ENCODE results near the gene TIGD3.
A peak's percentile ranks its signal among the peaks of the same experiment; 100 is the strongest.

TIGD3 gene

GRCh38 chr11:65354265-65355012 is at the start of gene TIGD3:
TIGD3 (plus strand) TSS chr11:65354751; CDS start chr11:65355809, 1,058 bp downstream.
- no peaks in the 10 kb centered on the region for H3K27me3 ChIP-seq (ENCODE audit: insufficient read depth, low read length)
- peaks cover 27% of the 10 kb centered on the region for H3K36me3 ChIP-seq (ENCODE audit: insufficient read depth, low read length)
- H3K4me3 ChIP-seq (ENCODE audit: low read length), result peak within 1 kb of the TSS; percentile 70
- H3K9me3 ChIP-seq (ENCODE audit: low read length), result no peaks in the 10 kb centered on the region
- H2AFZ ChIP-seq (ENCODE audit: low read depth, low read length), result peak within 1 kb of the TSS; percentile 66
- H3K4me1 ChIP-seq (ENCODE audit: insufficient read depth, low read length), result peaks cover 30% of the 10 kb centered on the region

- Histone ChIP-seq H2AFZ (ENCODE audit: low read depth, low read length) (no peak overlapping the region), H3K4me3 (ENCODE audit: low read length) (no peak overlapping the region), H3K27me3 (ENCODE audit: insufficient read depth, low read length) (no peaks in the 10 kb centered on the region), H3K4me1 (ENCODE audit: insufficient read depth, low read length) (peaks cover 23% of the 10 kb centered on the region), H3K36me3 (ENCODE audit: insufficient read depth, low read length) (peaks cover 6% of the 10 kb centered on the region), H3K9me3 (ENCODE audit: low read length) (no peaks in the 10 kb centered on the region)
Measured at GRCh38 chr11:65305501-65306268, 48.9 kb upstream of the TIGD3 start.

GRCh38 chr11:65307298-65308229 is 47.0 kb upstream of the TIGD3 start:
- peaks cover 6% of the 10 kb centered on the region for H3K36me3 ChIP-seq (ENCODE audit: insufficient read depth, low read length)
- H3K4me3 ChIP-seq (ENCODE audit: low read length), result no peak overlapping the region
- H3K9me3 ChIP-seq (ENCODE audit: low read length), result no peaks in the 10 kb centered on the region
- H2AFZ ChIP-seq (ENCODE audit: low read depth, low read length), result no peak overlapping the region
- no peaks in the 10 kb centered on the region for H3K27me3 ChIP-seq (ENCODE audit: insufficient read depth, low read length)
- H3K4me1 ChIP-seq (ENCODE audit: insufficient read depth, low read length), result peaks cover 19% of the 10 kb centered on the region

- no peak overlapping the region for H2AFZ ChIP-seq (ENCODE audit: low read depth, low read length)
- peaks cover 19% of the 10 kb centered on the region for H3K4me1 ChIP-seq (ENCODE audit: insufficient read depth, low read length)
- H3K9me3 ChIP-seq (ENCODE audit: low read length), result no peaks in the 10 kb centered on the region
- peaks cover 5% of the 10 kb centered on the region for H3K36me3 ChIP-seq (ENCODE audit: insufficient read depth, low read length)
- no peaks in the 10 kb centered on the region for H3K27me3 ChIP-seq (ENCODE audit: insufficient read depth, low read length)
- no peak overlapping the region for H3K4me3 ChIP-seq (ENCODE audit: low read length)
Measured at GRCh38 chr11:65308281-65308891, 46.2 kb upstream of the TIGD3 start.

GRCh38 chr11:65309006-65309405 is 45.5 kb upstream of the TIGD3 start:
- Histone ChIP-seq H3K4me3 (ENCODE audit: low read length) (no peak overlapping the region), H3K4me1 (ENCODE audit: insufficient read depth, low read length) (peaks cover 19% of the 10 kb centered on the region), H3K27me3 (ENCODE audit: insufficient read depth, low read length) (no peaks in the 10 kb centered on the region), H3K36me3 (ENCODE audit: insufficient read depth, low read length) (peaks cover 2% of the 10 kb centered on the region), H3K9me3 (ENCODE audit: low read length) (no peaks in the 10 kb centered on the region), H2AFZ (ENCODE audit: low read depth, low read length) (no peak overlapping the region)

- H3K4me3 ChIP-seq (ENCODE audit: low read length), result no peak overlapping the region
- H3K36me3 ChIP-seq (ENCODE audit: insufficient read depth, low read length), result peaks cover 2% of the 10 kb centered on the region
- peaks cover 23% of the 10 kb centered on the region for H3K4me1 ChIP-seq (ENCODE audit: insufficient read depth, low read length)
- H3K9me3 ChIP-seq (ENCODE audit: low read length), result no peaks in the 10 kb centered on the region
- no peak overlapping the region for H2AFZ ChIP-seq (ENCODE audit: low read depth, low read length)
- H3K27me3 ChIP-seq (ENCODE audit: insufficient read depth, low read length), result no peaks in the 10 kb centered on the region
Measured at GRCh38 chr11:65310215-65310614, 44.3 kb upstream of the TIGD3 start.

- no peaks in the 10 kb centered on the region for H3K27me3 ChIP-seq (ENCODE audit: insufficient read depth, low read length)
- peaks cover 24% of the 10 kb centered on the region for H3K4me1 ChIP-seq (ENCODE audit: insufficient read depth, low read length)
- no peak overlapping the region for H2AFZ ChIP-seq (ENCODE audit: low read depth, low read length)
- no peak overlapping the region for H3K4me3 ChIP-seq (ENCODE audit: low read length)
- no peaks in the 10 kb centered on the region for H3K36me3 ChIP-seq (ENCODE audit: insufficient read depth, low read length)
- H3K9me3 ChIP-seq (ENCODE audit: low read length), result no peaks in the 10 kb centered on the region
Measured at GRCh38 chr11:65310736-65311135, 43.8 kb upstream of the TIGD3 start.

GRCh38 chr11:65311170-65311678 is 43.3 kb upstream of the TIGD3 start:
- peaks cover 27% of the 10 kb centered on the region for H3K4me1 ChIP-seq (ENCODE audit: insufficient read depth, low read length)
- H3K9me3 ChIP-seq (ENCODE audit: low read length), result no peaks in the 10 kb centered on the region
- no peaks in the 10 kb centered on the region for H3K36me3 ChIP-seq (ENCODE audit: insufficient read depth, low read length)
- H3K4me3 ChIP-seq (ENCODE audit: low read length), result no peak overlapping the region
- no peaks in the 10 kb centered on the region for H3K27me3 ChIP-seq (ENCODE audit: insufficient read depth, low read length)
- H2AFZ ChIP-seq (ENCODE audit: low read depth, low read length), result no peak overlapping the region

- H3K36me3 ChIP-seq (ENCODE audit: insufficient read depth, low read length), result no peaks in the 10 kb centered on the region
- H3K4me1 ChIP-seq (ENCODE audit: insufficient read depth, low read length), result peaks cover 38% of the 10 kb centered on the region
- no peaks in the 10 kb centered on the region for H3K27me3 ChIP-seq (ENCODE audit: insufficient read depth, low read length)
- peak within 1 kb of the TSS; percentile 96 for H2AFZ ChIP-seq (ENCODE audit: low read depth, low read length)
- no peaks in the 10 kb centered on the region for H3K9me3 ChIP-seq (ENCODE audit: low read length)
- peak within 1 kb of the TSS; percentile 89 for H3K4me3 ChIP-seq (ENCODE audit: low read length)
Measured at GRCh38 chr11:65314501-65315203, 39.9 kb upstream of the TIGD3 start, which contains the start of gene CDC42EP2. CDC42EP2 (plus strand) TSS chr11:65314866; CDS start chr11:65320899, 6,033 bp downstream.

GRCh38 chr11:65315204-65315865 is 39.2 kb upstream of the TIGD3 start:
- H2AFZ ChIP-seq (ENCODE audit: low read depth, low read length), result peak overlapping the region; percentile 96
- no peaks in the 10 kb centered on the region for H3K36me3 ChIP-seq (ENCODE audit: insufficient read depth, low read length)
- H3K4me1 ChIP-seq (ENCODE audit: insufficient read depth, low read length), result peaks cover 32% of the 10 kb centered on the region
- peak overlapping the region; percentile 89 for H3K4me3 ChIP-seq (ENCODE audit: low read length)
- no peaks in the 10 kb centered on the region for H3K27me3 ChIP-seq (ENCODE audit: insufficient read depth, low read length)
- H3K9me3 ChIP-seq (ENCODE audit: low read length), result no peaks in the 10 kb centered on the region

- no peaks in the 10 kb centered on the region for H3K27me3 ChIP-seq (ENCODE audit: insufficient read depth, low read length)
- peaks cover 5% of the 10 kb centered on the region for H3K36me3 ChIP-seq (ENCODE audit: insufficient read depth, low read length)
- peak overlapping the region; percentile 89 for H3K4me3 ChIP-seq (ENCODE audit: low read length)
- H3K4me1 ChIP-seq (ENCODE audit: insufficient read depth, low read length), result peaks cover 27% of the 10 kb centered on the region
- no peaks in the 10 kb centered on the region for H3K9me3 ChIP-seq (ENCODE audit: low read length)
- no peak overlapping the region for H2AFZ ChIP-seq (ENCODE audit: low read depth, low read length)
Measured at GRCh38 chr11:65315866-65316226, 38.7 kb upstream of the TIGD3 start.
